HG03196 (cell line): ENCODE data around the gene PRTN3.

Source experiments
- ATAC-seq: cut with Tn5 transposase; IDR thresholded peaks from one replicate; pipeline ENCODE4 v1.9.1; 2021; ENCODE audit not compliant: unreplicated experiment

The PRTN3 gene

GRCh38 chr19:840519-841206 is at the start of gene PRTN3:
PRTN3 (plus strand) TSS chr19:840999; CDS start chr19:841009, 10 bp downstream.
- ATAC-seq = no peak

- no peak for ATAC-seq
These were observed 49.7 kb upstream of the PRTN3 start for GRCh38 chr19:791007-791566.

- no peak for ATAC-seq
These were observed 49.1 kb upstream of the PRTN3 start for GRCh38 chr19:791567-792305.

- ATAC-seq = no peak
These were observed 48.4 kb upstream of the PRTN3 start for GRCh38 chr19:792306-792885.

GRCh38 chr19:793806-794205 is 47.0 kb upstream of the PRTN3 start:
- ATAC-seq = no peak

- no peak for ATAC-seq
These were observed 45.7 kb upstream of the PRTN3 start for GRCh38 chr19:795073-795611.

- no peak for ATAC-seq
These were observed 44.9 kb upstream of the PRTN3 start for GRCh38 chr19:795691-796581.

GRCh38 chr19:796692-797527 is 43.9 kb upstream of the PRTN3 start, which contains the start of gene PTBP1:
PTBP1 (plus strand) TSS chr19:797452; CDS start chr19:797498, 46 bp downstream.
- peak; percentile 74 for ATAC-seq

GRCh38 chr19:797528-798414 is 43.0 kb upstream of the PRTN3 start:
- peak; percentile 34 for ATAC-seq

- no peak for ATAC-seq
These were observed 42.3 kb upstream of the PRTN3 start for GRCh38 chr19:798415-799075.

GRCh38 chr19:799076-799881 is 41.5 kb upstream of the PRTN3 start:
- ATAC-seq = no peak

- no peak for ATAC-seq
These were observed 40.3 kb upstream of the PRTN3 start for GRCh38 chr19:800360-801029.

- no peak for ATAC-seq
These were observed 39.6 kb upstream of the PRTN3 start for GRCh38 chr19:801030-801860.

GRCh38 chr19:801861-802497 is 38.8 kb upstream of the PRTN3 start:
- ATAC-seq = no peak

GRCh38 chr19:802498-803098 is 38.2 kb upstream of the PRTN3 start:
- ATAC-seq = no peak
